BE2C (cell line): ENCODE measurements around the gene LPIN3.

Source experiments
- DNase-seq: peaks from one replicate; pipeline ENCODE4 v3.0.0-alpha.2; 2020
- H3K27me3 ChIP-seq: fragments of 250-450 bp; sonication (Bioruptor Pico); 2 replicates; pipeline ENCODE4 v1.5.1; 2020; ENCODE audit warnings: mild to moderate bottlenecking
- H3K36me3 ChIP-seq: fragments of 250-450 bp; sonication (Bioruptor Pico); 2 replicates; pipeline ENCODE4 v1.5.1; 2020; ENCODE audit warnings: mild to moderate bottlenecking
- H3K4me1 ChIP-seq: fragments of 250-450 bp; sonication (Bioruptor Pico); 2 replicates; pipeline ENCODE4 v1.5.1; 2020
- H3K4me3 ChIP-seq: 2 replicates; pipeline ENCODE4 v1.5.1; 2011; ENCODE audit warnings: low read depth, low read length
- H3K9me3 ChIP-seq: fragments of 250-450 bp; sonication (Bioruptor Pico); 2 replicates; pipeline ENCODE4 v1.5.1; 2020
- TF ChIP-seq, protein P1 (sequence below): IDR thresholded peaks from 2 replicates; pipeline ENCODE4 v1.5.1; 2012; ENCODE audit warnings: mild to moderate bottlenecking, low read depth, low read length

Gene LPIN3

DNA sequence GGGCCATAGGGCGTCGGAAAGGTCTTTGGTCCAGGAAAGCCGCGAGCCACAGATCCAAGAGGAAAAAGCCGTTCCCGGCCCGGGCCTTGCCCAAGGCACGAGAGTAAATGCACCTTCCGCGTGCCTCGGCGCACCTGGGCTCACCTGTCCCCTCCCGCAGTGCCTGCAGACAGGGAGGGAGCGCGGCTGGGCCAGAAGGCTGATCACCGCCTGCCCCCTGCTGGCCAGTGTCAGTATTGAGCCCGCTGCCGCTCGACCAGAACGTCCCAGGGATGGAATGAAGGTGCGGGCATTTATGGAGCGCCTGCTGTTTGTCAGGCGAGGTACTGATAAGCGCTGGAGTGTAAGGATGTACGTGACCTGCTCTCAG, 679 bp upstream of the LPIN3 start:
- H3K27me3 ChIP-seq: no peaks in the 10 kb centered on the region

DNA sequence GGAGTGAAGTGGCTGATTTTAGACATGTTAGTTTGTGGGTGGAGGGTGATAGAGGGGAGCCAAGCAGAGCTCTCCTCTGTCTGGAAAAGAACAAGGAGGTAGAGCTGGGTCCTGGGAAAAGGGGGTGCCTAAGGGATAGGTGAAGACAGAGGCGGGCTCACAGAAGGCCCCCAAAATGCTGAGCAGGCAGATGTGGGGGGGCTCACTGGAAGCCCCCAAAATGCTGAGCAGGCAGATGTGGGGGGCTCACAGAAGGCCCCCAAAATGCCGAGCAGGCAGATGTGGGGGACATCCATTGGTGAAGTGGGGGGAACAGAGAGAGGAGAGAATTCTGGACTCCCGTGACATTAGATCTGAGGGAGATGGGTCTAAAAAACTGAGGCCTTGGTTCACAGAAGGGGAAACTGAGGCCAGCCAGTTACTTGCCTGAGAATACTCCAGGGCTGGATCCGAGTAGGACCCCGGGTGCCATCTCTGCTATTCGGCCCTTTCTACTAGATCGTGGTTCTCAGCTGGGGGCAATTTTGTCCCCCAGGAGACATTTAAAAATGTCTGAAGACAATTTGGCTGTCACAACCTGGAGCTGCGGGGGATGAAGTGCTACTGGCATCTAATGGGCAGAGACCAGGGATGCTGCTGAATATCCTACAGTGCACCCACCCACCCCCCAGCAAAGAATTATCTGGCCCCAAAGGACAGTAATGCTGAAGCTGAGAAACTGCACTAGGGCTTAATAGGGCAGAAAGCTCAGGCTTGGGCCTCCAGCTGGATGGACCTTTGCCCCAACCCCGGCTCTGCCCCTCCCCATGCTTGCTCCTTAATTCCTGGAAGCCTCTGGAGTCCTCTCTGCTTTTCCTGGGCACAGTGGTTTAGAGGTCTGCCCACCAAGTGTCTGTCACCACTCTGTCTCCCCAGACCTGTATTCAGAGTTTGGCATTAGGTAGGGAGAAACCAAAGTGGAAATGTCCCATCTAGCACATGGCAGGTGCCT, 2.1 kb downstream of the LPIN3 start:
- TF ChIP-seq, protein P1, sequence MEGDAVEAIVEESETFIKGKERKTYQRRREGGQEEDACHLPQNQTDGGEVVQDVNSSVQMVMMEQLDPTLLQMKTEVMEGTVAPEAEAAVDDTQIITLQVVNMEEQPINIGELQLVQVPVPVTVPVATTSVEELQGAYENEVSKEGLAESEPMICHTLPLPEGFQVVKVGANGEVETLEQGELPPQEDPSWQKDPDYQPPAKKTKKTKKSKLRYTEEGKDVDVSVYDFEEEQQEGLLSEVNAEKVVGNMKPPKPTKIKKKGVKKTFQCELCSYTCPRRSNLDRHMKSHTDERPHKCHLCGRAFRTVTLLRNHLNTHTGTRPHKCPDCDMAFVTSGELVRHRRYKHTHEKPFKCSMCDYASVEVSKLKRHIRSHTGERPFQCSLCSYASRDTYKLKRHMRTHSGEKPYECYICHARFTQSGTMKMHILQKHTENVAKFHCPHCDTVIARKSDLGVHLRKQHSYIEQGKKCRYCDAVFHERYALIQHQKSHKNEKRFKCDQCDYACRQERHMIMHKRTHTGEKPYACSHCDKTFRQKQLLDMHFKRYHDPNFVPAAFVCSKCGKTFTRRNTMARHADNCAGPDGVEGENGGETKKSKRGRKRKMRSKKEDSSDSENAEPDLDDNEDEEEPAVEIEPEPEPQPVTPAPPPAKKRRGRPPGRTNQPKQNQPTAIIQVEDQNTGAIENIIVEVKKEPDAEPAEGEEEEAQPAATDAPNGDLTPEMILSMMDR: no peak
- Histone ChIP-seq H3K9me3 (no peaks in the 10 kb centered on the region), H3K4me3 (no peak overlapping the region), H3K4me1 (no peaks in the 10 kb centered on the region), H3K27me3 (no peaks in the 10 kb centered on the region), H3K36me3 (no peaks in the 10 kb centered on the region)
- no peak for DNase-seq

More for the DNA sequence above, 679 bp upstream of the LPIN3 start:
- Histone ChIP-seq H3K4me1 (no peaks in the 10 kb centered on the region), H3K9me3 (no peaks in the 10 kb centered on the region), H3K36me3 (no peaks in the 10 kb centered on the region), H3K4me3 (peak overlapping the region; percentile 52)
- DNase-seq: peak; percentile 79
- TF ChIP-seq, protein P1: peak; percentile 89

DNA sequence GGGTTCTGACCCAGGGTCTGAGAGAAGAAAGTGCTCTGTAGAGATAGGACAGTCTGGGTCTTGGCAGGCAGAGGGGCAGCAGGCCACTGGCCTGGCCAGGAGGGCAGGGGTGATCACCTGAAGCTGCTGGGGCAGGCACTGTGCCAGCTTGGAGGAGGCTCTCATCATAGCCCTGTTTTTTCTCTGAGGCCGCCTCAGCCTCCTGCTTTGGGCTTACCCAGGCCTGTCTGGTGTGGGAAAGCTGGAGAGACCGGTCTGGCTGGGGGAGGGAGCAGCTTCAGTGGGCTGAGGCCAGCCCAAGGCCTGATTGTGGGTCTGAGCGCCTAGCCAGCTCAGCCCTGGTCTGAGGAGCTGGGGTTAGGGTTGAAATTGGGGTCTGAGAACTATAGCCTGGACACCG, 3.9 kb downstream of the LPIN3 start:
- Histone ChIP-seq H3K27me3 (no peaks in the 10 kb centered on the region), H3K9me3 (no peaks in the 10 kb centered on the region), H3K36me3 (no peaks in the 10 kb centered on the region), H3K4me1 (no peaks in the 10 kb centered on the region), H3K4me3 (no peak overlapping the region)
- DNase-seq: no peak
- TF ChIP-seq, protein P1: no peak

DNA sequence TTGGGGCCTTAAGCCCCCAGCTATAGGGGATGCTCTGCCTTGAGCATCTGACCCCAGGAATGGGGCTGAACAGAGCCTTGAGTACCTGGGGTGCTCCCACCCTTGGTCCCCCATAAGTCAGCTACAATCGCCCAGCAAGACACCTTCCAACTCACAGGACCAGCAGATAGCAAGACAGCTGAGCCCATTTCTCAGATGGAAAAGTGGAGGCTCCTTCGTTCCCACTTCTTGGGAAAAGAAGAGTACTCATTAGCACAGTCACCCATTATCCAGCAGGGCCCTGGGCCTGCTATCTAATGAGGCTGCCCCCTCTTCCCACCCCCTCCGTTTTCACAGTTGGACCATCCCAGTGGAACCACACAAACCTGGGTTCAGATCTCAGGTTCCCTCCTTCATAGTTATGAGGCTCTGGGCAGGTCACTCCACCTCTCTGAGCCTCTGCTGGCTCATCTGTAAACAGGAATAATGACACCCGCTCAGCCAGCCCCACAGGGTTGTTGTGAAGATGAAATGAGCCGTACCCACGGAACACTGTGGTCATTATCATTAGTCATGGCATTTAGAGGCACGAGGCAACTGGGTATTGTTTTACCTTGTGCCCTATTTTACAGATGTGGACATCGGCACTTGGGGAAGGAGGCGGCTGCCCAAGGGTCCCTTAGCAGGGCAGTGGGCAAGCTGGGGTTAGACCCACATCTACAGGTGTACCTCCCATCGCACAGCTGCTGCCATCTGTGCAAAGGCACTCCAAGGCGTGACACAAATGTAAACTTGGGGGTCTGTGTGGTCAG, 4.5 kb downstream of the LPIN3 start:
- no peaks in the 10 kb centered on the region for H3K27me3 ChIP-seq
- no peaks in the 10 kb centered on the region for H3K4me1 ChIP-seq
- no peak overlapping the region for H3K4me3 ChIP-seq
- TF ChIP-seq, protein P1: no peak
- H3K36me3 ChIP-seq: no peaks in the 10 kb centered on the region
- DNase-seq: no peak
- no peaks in the 10 kb centered on the region for H3K9me3 ChIP-seq

DNA sequence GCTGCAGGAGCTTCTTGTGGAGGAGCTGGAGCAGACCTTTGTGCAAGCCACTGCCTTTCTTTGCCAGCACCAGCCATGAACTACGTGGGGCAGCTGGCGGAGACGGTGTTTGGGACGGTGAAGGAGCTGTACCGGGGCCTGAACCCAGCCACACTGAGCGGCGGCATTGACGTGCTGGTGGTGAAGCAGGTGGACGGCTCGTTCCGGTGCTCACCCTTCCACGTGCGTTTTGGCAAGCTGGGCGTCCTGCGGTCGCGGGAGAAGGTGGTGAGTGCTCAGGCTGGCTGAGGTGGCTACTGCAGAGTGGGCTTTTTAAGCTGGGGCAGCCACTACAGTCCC, 5.1 kb downstream of the LPIN3 start:
- Histone ChIP-seq H3K27me3 (no peaks in the 10 kb centered on the region), H3K4me3 (no peak overlapping the region), H3K9me3 (no peaks in the 10 kb centered on the region), H3K36me3 (no peaks in the 10 kb centered on the region), H3K4me1 (no peaks in the 10 kb centered on the region)
- TF ChIP-seq, protein P1: no peak
- no peak for DNase-seq
